Measurements from ENCODE around the gene YTHDC2. TPM values are rescaled to one million over a fixed set of nuclear protein-coding genes. Genes with fewer than 3 reads are reported as not detected.

The YTHDC2 gene
- total RNA-seq, 2 donors from 2014 or later: 20.8 to 36.9 TPM

DNA sequence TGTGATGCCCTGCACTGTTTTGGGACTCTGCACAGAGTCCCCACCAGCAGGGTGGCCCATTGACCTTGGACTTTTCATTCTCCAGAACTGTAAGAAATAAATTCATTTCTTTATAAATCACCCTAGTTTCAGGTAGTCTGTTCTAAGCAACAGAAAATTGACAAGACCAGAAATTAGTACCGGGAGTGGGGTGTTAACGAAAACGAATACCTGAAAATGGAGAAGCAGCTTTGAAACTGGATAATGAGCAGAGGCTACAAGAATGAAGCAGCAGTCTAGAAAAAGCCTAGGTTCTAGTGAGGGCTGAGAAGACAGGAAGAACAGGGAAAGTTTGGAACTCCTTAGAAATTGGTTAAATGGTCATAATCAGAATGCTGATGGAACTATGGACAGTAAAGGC is 23.2 kb upstream of the YTHDC2 start:
- Histone ChIP-seq H3K4me1 (peaks cover 22% of the 10 kb centered on the region), H3K9me3 (no peaks in the 10 kb centered on the region), H3K27ac (no peak overlapping the region), H3K36me3 (replicated peaks in 1 of 2; ENCODE audit: insufficient read depth in 1 of 2, low read depth in 2 of 2) (no peaks in the 10 kb centered on the region), H3K4me3 (no peak overlapping the region), H3K27me3 (no peaks in the 10 kb centered on the region)
- 89 to 93% methylated on average over 3 of the region's 3 CpGs for WGBS, 2 donors
- DNase-seq: no peak
- TF ChIP-seq CTCF (IDR thresholded peaks at IDR 0.05) (no peak), POLR2A (IDR thresholded peaks at IDR 0.05) (no peak)
- intact Hi-C loops (cut with DNase I): no loop called here
- ATAC-seq: no peak

DNA sequence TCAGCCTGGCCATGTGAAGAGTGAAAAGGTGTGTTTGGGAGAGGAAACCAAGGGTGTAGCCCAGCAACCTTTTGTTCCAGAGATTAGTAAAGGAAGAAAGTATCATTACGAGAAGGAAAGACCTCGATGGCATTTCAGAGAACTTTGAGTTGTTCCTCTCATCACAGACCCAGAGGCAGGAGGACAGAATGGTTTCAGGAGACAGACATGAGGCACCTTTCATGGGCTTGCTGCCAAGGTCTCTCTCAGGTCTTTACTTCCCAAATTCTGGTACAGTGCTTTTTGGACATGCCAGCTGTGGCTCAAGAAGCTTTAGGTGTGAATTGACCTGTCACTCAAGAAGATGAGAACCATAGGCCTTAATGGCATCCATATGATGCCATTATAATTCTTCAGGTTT is 22.5 kb upstream of the YTHDC2 start:
- WGBS, 2 donors: 88% methylated on average over 2 of the region's 2 CpGs
- Histone ChIP-seq H3K4me1 (peaks cover 22% of the 10 kb centered on the region), H3K27me3 (no peaks in the 10 kb centered on the region), H3K27ac (no peak overlapping the region), H3K9me3 (no peaks in the 10 kb centered on the region), H3K36me3 (replicated peaks in 1 of 2; ENCODE audit: insufficient read depth in 1 of 2, low read depth in 2 of 2) (no peaks in the 10 kb centered on the region), H3K4me3 (no peak overlapping the region)
- TF ChIP-seq CTCF (IDR thresholded peaks at IDR 0.05): no peak
- TF ChIP-seq POLR2A (IDR thresholded peaks at IDR 0.05): no peak
- ATAC-seq (no peak), DNase-seq (no peak)
- intact Hi-C loops (cut with DNase I): no loop called here

- intact Hi-C loops (cut with DNase I): no loop called here
Measured at GRCh38 chr5:113493446-113493845, 20.0 kb upstream of the YTHDC2 start.

GRCh38 chr5:113495422-113495841 is 18.1 kb upstream of the YTHDC2 start:
- Histone ChIP-seq H3K27me3 (no peaks in the 10 kb centered on the region), H3K4me1 (no peaks in the 10 kb centered on the region), H3K4me3 (no peak overlapping the region), H3K9me3 (no peaks in the 10 kb centered on the region), H3K27ac (no peak overlapping the region), H3K36me3 (replicated peaks in 1 of 2; ENCODE audit: insufficient read depth in 1 of 2, low read depth in 2 of 2) (no peaks in the 10 kb centered on the region)
- no peak for ATAC-seq
- no peak for DNase-seq
- WGBS, 2 donors: 62 to 73% methylated on average over 1 of the region's 1 CpG
- no peak for TF ChIP-seq POLR2A (IDR thresholded peaks at IDR 0.05)
- TF ChIP-seq CTCF (IDR thresholded peaks at IDR 0.05): no peak
- intact Hi-C loops (cut with DNase I): no loop called here

More at GRCh38 chr5:113493446-113493845, 20.0 kb upstream of the YTHDC2 start:
- no peak for ATAC-seq
- no peak for TF ChIP-seq POLR2A (IDR thresholded peaks at IDR 0.05)
- TF ChIP-seq CTCF (IDR thresholded peaks at IDR 0.05): no peak
- DNase-seq: no peak
- Histone ChIP-seq H3K4me3 (no peak overlapping the region), H3K27me3 (no peaks in the 10 kb centered on the region), H3K36me3 (replicated peaks in 1 of 2; ENCODE audit: insufficient read depth in 1 of 2, low read depth in 2 of 2) (no peaks in the 10 kb centered on the region), H3K4me1 (peaks cover 9% of the 10 kb centered on the region), H3K27ac (no peak overlapping the region), H3K9me3 (no peaks in the 10 kb centered on the region)
- WGBS, 2 donors: 69 to 83% methylated on average over 1 of the region's 1 CpG

DNA sequence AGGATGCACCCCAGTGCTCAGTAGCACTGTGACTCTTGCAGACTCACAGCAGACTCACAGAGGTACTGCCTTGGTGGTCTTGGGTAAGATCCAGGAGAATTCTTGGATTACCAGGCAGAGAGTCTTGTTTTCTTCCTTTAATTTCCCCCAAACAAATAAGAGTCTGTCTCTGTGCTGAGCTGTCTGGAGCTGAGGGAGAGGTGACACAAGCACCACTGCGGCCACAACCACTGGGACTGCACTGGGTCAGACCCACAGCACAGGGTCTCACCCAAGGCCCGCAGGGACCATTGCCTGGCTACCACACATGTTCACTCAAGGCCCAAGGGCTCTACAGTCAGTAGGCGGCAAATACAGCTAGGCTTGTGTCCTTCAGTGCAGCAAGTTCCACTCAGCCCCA is 11.4 kb upstream of the YTHDC2 start:
- intact Hi-C loops (cut with DNase I): no loop called here
- Histone ChIP-seq H3K9me3 (no peaks in the 10 kb centered on the region), H3K4me3 (no peak overlapping the region), H3K27ac (no peak overlapping the region), H3K36me3 (replicated peaks in 1 of 2; ENCODE audit: insufficient read depth in 1 of 2, low read depth in 2 of 2) (no peaks in the 10 kb centered on the region), H3K4me1 (no peaks in the 10 kb centered on the region), H3K27me3 (no peaks in the 10 kb centered on the region)
- no peak for ATAC-seq
- DNase-seq: no peak
- WGBS, 2 donors: 81 to 92% methylated on average over 2 to 3 of the region's 3 CpGs
- TF ChIP-seq POLR2A (IDR thresholded peaks at IDR 0.05): no peak
- TF ChIP-seq CTCF (IDR thresholded peaks at IDR 0.05): no peak
